Measurements from ENCODE around the gene ERI3.

DNA sequence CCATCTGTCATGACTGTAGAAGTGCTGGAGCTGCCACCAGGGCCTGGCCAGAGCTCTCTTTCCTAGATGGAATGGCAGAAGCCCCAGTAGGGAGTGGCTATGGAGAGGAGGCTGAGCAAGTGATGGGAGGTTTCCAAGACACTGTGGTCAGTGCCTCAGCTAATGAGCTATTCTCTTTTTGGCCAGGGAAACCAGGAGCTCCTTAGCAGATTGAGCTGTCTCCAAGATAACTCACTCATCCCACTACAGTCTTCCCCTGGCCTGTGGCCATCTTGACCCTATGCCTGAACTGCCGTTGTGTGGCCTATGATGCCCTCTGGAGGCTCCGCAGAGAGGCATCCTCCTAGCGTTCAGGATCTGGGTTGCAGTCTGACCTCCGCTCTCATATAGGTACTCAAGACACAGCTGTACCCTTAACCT, 60.5 kb downstream of the ERI3 start:
- TF ChIP-seq, protein P1, sequence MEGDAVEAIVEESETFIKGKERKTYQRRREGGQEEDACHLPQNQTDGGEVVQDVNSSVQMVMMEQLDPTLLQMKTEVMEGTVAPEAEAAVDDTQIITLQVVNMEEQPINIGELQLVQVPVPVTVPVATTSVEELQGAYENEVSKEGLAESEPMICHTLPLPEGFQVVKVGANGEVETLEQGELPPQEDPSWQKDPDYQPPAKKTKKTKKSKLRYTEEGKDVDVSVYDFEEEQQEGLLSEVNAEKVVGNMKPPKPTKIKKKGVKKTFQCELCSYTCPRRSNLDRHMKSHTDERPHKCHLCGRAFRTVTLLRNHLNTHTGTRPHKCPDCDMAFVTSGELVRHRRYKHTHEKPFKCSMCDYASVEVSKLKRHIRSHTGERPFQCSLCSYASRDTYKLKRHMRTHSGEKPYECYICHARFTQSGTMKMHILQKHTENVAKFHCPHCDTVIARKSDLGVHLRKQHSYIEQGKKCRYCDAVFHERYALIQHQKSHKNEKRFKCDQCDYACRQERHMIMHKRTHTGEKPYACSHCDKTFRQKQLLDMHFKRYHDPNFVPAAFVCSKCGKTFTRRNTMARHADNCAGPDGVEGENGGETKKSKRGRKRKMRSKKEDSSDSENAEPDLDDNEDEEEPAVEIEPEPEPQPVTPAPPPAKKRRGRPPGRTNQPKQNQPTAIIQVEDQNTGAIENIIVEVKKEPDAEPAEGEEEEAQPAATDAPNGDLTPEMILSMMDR (IDR thresholded peaks at IDR 0.05; ENCODE audit: poor library complexity, severe bottlenecking), result no peak
- no peak for TF ChIP-seq SMC3 (conservative IDR thresholded peaks at IDR 0.05; ENCODE audit: poor library complexity)
- no peak for TF ChIP-seq EP300 (conservative IDR thresholded peaks at IDR 0.05; ENCODE audit: poor library complexity, severe bottlenecking)
- no peak for TF ChIP-seq EZH2 (IDR thresholded peaks at IDR 0.05; ENCODE audit: borderline replicate concordance, insufficient read depth, low read length, poor library complexity, severe bottlenecking)
